Measurements from ENCODE around the gene DHRS11. TPM values are rescaled to one million over a fixed set of nuclear protein-coding genes. Genes with fewer than 3 reads are reported as not detected.

Gene DHRS11
- total and polyA plus RNA-seq, 10 of the 15 experiments (the other 5 are each of a cell fraction or from before 2014, with no cell fraction given): 3.4 to 23.0 (median 14.5) TPM

GRCh38 chr17:36591434-36592315, at the start of gene DHRS11 (continued):
- TF ChIP-seq BCLAF1 (IDR thresholded peaks at IDR 0.05): 0 out of 2 replicates have a peak, but pooled peaks have one; percentile 25
- TF ChIP-seq DPF2 (IDR thresholded peaks at IDR 0.05): peak; percentile 60
- peak; percentile 82; the same call in 1 of the 2 replicates for TF ChIP-seq GATAD2B (conservative IDR thresholded peaks at IDR 0.05; ENCODE audit: low read depth)
- peak; percentile 2; the same call in 1 of the 2 replicates for TF ChIP-seq MXI1 (IDR thresholded peaks at IDR 0.05; ENCODE audit: low read depth, low read length)
- TF ChIP-seq NBN (IDR thresholded peaks at IDR 0.05): 0 out of 2 replicates have a peak, but pooled peaks have one; percentile 20
- peak; percentile 67 for TF ChIP-seq NR2F1 (conservative IDR thresholded peaks at IDR 0.05)
- peak; percentile 88 for TF ChIP-seq BACH1 (IDR thresholded peaks at IDR 0.05; ENCODE audit: borderline replicate concordance)
- TF ChIP-seq ZNF687 (IDR thresholded peaks at IDR 0.05): 0 out of 2 replicates have a peak, but pooled peaks have one; percentile 64
- TF ChIP-seq CUX1 (IDR thresholded peaks at IDR 0.05; ENCODE audit: insufficient replicate concordance, low read depth, low read length): no peak
- TF ChIP-seq NFXL1 (IDR thresholded peaks at IDR 0.05; ENCODE audit: borderline replicate concordance): peak; percentile 29; the same call in 1 of the 2 replicates
- TF ChIP-seq RUNX3 (IDR thresholded peaks at IDR 0.05; ENCODE audit: low read length): peak; percentile 6; the same call in 1 of the 2 replicates
- TF ChIP-seq RAD21 (IDR thresholded peaks at IDR 0.05; ENCODE audit: insufficient read depth, low read depth, low read length): 0 out of 2 replicates have a peak, but pooled peaks have one; percentile 15
- TF ChIP-seq E4F1 (IDR thresholded peaks at IDR 0.05; ENCODE audit: borderline replicate concordance, partially characterized antibody): no peak
